GM23338 (cell line): ENCODE results near the gene NARS2. TPM values are rescaled to one million over a fixed set of nuclear protein-coding genes. Genes with fewer than 3 reads are reported as not detected.

Experiments
- ATAC-seq: fragments of 200-7000 bp; cut with Tn5 transposase; 3 replicates; pipeline ENCODE4 v1.9.1; 2020
- DNase-seq: peaks from one replicate; pipeline ENCODE4 v3.0.0-alpha.2; 2015; ENCODE audit warnings: low spot score
- H2AFZ ChIP-seq: fragments of 200-600 bp; sonication (generic); 2 replicates; pipeline ENCODE4 v1.8.0; 2016; ENCODE audit warnings: antibody characterized with exemption, mild to moderate bottlenecking, moderate library complexity
- H3F3A ChIP-seq: fragments of 200-600 bp; sonication (generic); replicated peaks from 2 replicates; pipeline ENCODE4 v1.8.0; 2017; ENCODE audit warnings: antibody characterized with exemption, mixed run types, low read depth
- H3K27ac ChIP-seq: fragments of 200-600 bp; sonication (generic); 2 replicates; pipeline ENCODE4 v1.6.1; 2016; ENCODE audit warnings: low read depth
- H3K27me3 ChIP-seq: fragments of 200-600 bp; sonication (generic); 2 replicates; pipeline ENCODE4 v1.8.0; 2016; ENCODE audit warnings: mild to moderate bottlenecking, mixed run types, moderate library complexity; ENCODE audit not compliant: insufficient read depth
- H3K36me3 ChIP-seq: fragments of 200-600 bp; sonication (generic); 2 replicates; pipeline ENCODE4 v1.8.0; 2016; ENCODE audit warnings: mild to moderate bottlenecking; ENCODE audit not compliant: insufficient read depth
- H3K4me1 ChIP-seq: fragments of 200-600 bp; sonication (generic); 2 replicates; pipeline ENCODE4 v1.8.0; 2016; ENCODE audit warnings: mild to moderate bottlenecking, moderate library complexity; ENCODE audit not compliant: insufficient read depth
- H3K4me2 ChIP-seq: fragments of 200-600 bp; sonication (generic); 2 replicates; pipeline ENCODE4 v1.7.1; 2017; ENCODE audit warnings: mixed run types
- H3K4me3 ChIP-seq: fragments of 200-600 bp; sonication (generic); 2 replicates; pipeline ENCODE4 v1.6.1; 2016; ENCODE audit warnings: mixed run types
- H3K79me2 ChIP-seq: fragments of 200-600 bp; sonication (generic); replicated peaks from 2 replicates; pipeline ENCODE4 v1.8.0; 2017; ENCODE audit warnings: mild to moderate bottlenecking; ENCODE audit not compliant: insufficient read depth
- H3K9me2 ChIP-seq: fragments of 200-600 bp; sonication (generic); 2 replicates; pipeline ENCODE4 v1.8.0; 2017; ENCODE audit not compliant: insufficient read depth
- H4K20me1 ChIP-seq: fragments of 200-600 bp; sonication (generic); replicated peaks from 2 replicates; pipeline ENCODE4 v1.8.0; 2017; ENCODE audit warnings: mild to moderate bottlenecking; ENCODE audit not compliant: insufficient read depth
- H3K27ac Mint-ChIP-seq: 2 replicates; pipeline ENCODE4 v1.8.0; 2020; ENCODE audit warnings: inconsistent platforms, mild to moderate bottlenecking, moderate library complexity, mixed read lengths
- H3K27me3 Mint-ChIP-seq: 3 replicates; pipeline ENCODE4 v1.8.0; 2022; ENCODE audit warnings: low read depth, mild to moderate bottlenecking, moderate library complexity, mixed read lengths, inconsistent platforms; ENCODE audit not compliant: insufficient read depth, poor library complexity
- H3K36me3 Mint-ChIP-seq: 3 replicates; pipeline ENCODE4 v1.8.0; 2021; ENCODE audit warnings: low read depth, mild to moderate bottlenecking, inconsistent platforms, moderate library complexity, mixed read lengths
- H3K4me1 Mint-ChIP-seq: 3 replicates; pipeline ENCODE4 v1.8.0; 2020; ENCODE audit warnings: mild to moderate bottlenecking, inconsistent platforms, mixed read lengths
- H3K4me3 Mint-ChIP-seq: 3 replicates; pipeline ENCODE4 v1.8.0; 2021; ENCODE audit warnings: moderate library complexity, mild to moderate bottlenecking, inconsistent platforms, mixed read lengths
- H3K9me3 Mint-ChIP-seq: 3 replicates; pipeline ENCODE4 v1.8.0; 2020; ENCODE audit warnings: moderate library complexity, mild to moderate bottlenecking, inconsistent platforms, mixed read lengths
- CREB1 ChIP-seq: fragments of 250-450 bp; sonication (Bioruptor Pico); IDR thresholded peaks from 2 replicates; pipeline ENCODE4 v1.5.0; 2020; ENCODE audit warnings: low read depth, mild to moderate bottlenecking, moderate library complexity
- CTCF ChIP-seq, 2 experiments: fragments of 200-600 bp in 1 of 2; sonication (generic) in 1 of 2; conservative IDR thresholded peaks; 2 replicates each; pipeline versions ENCODE4 v1.5.1 to v1.6.1; 2016 to 2017; ENCODE audit warnings: antibody characterized with exemption in 2 of 2, low read depth in 2 of 2, mild to moderate bottlenecking in 2 of 2, moderate library complexity in 1 of 2
- EZH2 ChIP-seq: fragments of 200-600 bp; sonication (generic); IDR thresholded peaks from one replicate; pipeline ENCODE4 v1.8.0; 2017; ENCODE audit warnings: antibody characterized with exemption, mild to moderate bottlenecking, low read depth; ENCODE audit not compliant: unreplicated experiment
- EZH2phosphoT487 ChIP-seq: fragments of 200-600 bp; sonication (generic); IDR thresholded peaks from one replicate; pipeline ENCODE4 v1.8.1; 2018; ENCODE audit warnings: antibody characterized with exemption; ENCODE audit not compliant: unreplicated experiment
- JUNB ChIP-seq: IDR thresholded peaks from one replicate; pipeline ENCODE4 v1.6.1; 2016; ENCODE audit warnings: antibody characterized with exemption; ENCODE audit not compliant: unreplicated experiment
- NANOG ChIP-seq: IDR thresholded peaks from 2 replicates; pipeline ENCODE4 v1.6.1; 2016; ENCODE audit warnings: antibody characterized with exemption, borderline replicate concordance
- POLR2AphosphoS5 ChIP-seq: IDR thresholded peaks from 2 replicates; pipeline ENCODE4 v1.6.1; 2016; ENCODE audit warnings: antibody characterized with exemption, low read depth
- REST ChIP-seq: IDR thresholded peaks from one replicate; pipeline ENCODE4 v1.6.1; 2018; ENCODE audit warnings: antibody characterized with exemption; ENCODE audit not compliant: unreplicated experiment
- STAT1 ChIP-seq: IDR thresholded peaks from one replicate; pipeline ENCODE4 v1.6.1; 2016; ENCODE audit warnings: antibody characterized with exemption; ENCODE audit not compliant: unreplicated experiment
- ZNF114 ChIP-seq: fragments of 250-450 bp; sonication (Bioruptor Pico); IDR thresholded peaks from 2 replicates; pipeline ENCODE4 v1.5.0; 2020; ENCODE audit warnings: mild to moderate bottlenecking, moderate library complexity
- ZNF331 ChIP-seq: fragments of 250-450 bp; sonication (Bioruptor Pico); IDR thresholded peaks from 2 replicates; pipeline ENCODE4 v1.5.0; 2020; ENCODE audit warnings: low read depth, mild to moderate bottlenecking, moderate library complexity
- ZNF462 ChIP-seq: fragments of 250-450 bp; sonication (Bioruptor Pico); IDR thresholded peaks from 2 replicates; pipeline ENCODE4 v1.5.0; 2020; ENCODE audit warnings: mild to moderate bottlenecking, moderate library complexity
- polyA plus RNA-seq: library from polyadenylated mRNA; unstranded; fragments of >200 nt; fragmentation: Nextera tagmentation; extraction: Ambion mirVana; gene quantifications from 2 replicates; pipeline ENCODE4 v1.2.1, GENCODE V29; 2016
- total RNA-seq: library from RNA; depleted of rRNA; stranded (reverse); fragments of >200 nt; shearing (Covaris generic); gene quantifications from 2 replicates; pipeline ENCODE4 v1.2.3, GENCODE V29; 2014
- TF ChIP-seq, protein P1 (sequence below): IDR thresholded peaks from 2 replicates; pipeline ENCODE4 v1.6.1; 2016; ENCODE audit warnings: antibody characterized with exemption

The NARS2 gene
- total and polyA plus RNA-seq, 2 experiments from 2014 or later = 45.7 to 62.0 TPM

GRCh38 chr11:78444726-78445125 is 129.9 kb downstream of the NARS2 start:
- no peaks in the 10 kb centered on the region for H3F3A ChIP-seq
- H3K9me2 ChIP-seq = no peaks in the 10 kb centered on the region
- Mint-ChIP-seq H3K9me3 (no peaks in the 10 kb centered on the region), H3K27me3 (peaks cover 3% of the 10 kb centered on the region), H3K4me3 (no peak overlapping the region), H3K36me3 (peaks cover 23% of the 10 kb centered on the region; the same call in 2 of the 3 replicates), H3K4me1 (no peaks in the 10 kb centered on the region), H3K27ac (no peak overlapping the region)
- no peak for DNase-seq
- H3K4me1 ChIP-seq = no peaks in the 10 kb centered on the region
- H3K79me2 ChIP-seq = no peaks in the 10 kb centered on the region
- TF ChIP-seq, protein P1, sequence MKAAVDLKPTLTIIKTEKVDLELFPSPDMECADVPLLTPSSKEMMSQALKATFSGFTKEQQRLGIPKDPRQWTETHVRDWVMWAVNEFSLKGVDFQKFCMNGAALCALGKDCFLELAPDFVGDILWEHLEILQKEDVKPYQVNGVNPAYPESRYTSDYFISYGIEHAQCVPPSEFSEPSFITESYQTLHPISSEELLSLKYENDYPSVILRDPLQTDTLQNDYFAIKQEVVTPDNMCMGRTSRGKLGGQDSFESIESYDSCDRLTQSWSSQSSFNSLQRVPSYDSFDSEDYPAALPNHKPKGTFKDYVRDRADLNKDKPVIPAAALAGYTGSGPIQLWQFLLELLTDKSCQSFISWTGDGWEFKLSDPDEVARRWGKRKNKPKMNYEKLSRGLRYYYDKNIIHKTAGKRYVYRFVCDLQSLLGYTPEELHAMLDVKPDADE = no peak
- TF ChIP-seq REST = no peak
- TF ChIP-seq POLR2AphosphoS5 = no peak
- TF ChIP-seq STAT1 = no peak
- TF ChIP-seq EZH2 = no peak
- TF ChIP-seq CTCF (conservative IDR thresholded peaks at IDR 0.05; ENCODE audit: low read depth in 2 of 2) = no peak
- TF ChIP-seq CREB1 (CRISPR knock-in tag) = no peak
- TF ChIP-seq ZNF331 (CRISPR knock-in tag) = no peak
- no peak for TF ChIP-seq NANOG
- no peak for TF ChIP-seq ZNF462 (CRISPR knock-in tag)
- no peak for TF ChIP-seq EZH2phosphoT487
- no peak for TF ChIP-seq ZNF114 (CRISPR knock-in tag)
- no peak for TF ChIP-seq JUNB
- H3K27me3 ChIP-seq = no peaks in the 10 kb centered on the region
- H3K27ac ChIP-seq = no peak overlapping the region
- no peak overlapping the region for H2AFZ ChIP-seq
- ATAC-seq = no peak
- H4K20me1 ChIP-seq = 0 out of 2 replicates have a peak, but pooled peaks cover 3% of the 10 kb centered on the region
- H3K36me3 ChIP-seq = peaks cover 7% of the 10 kb centered on the region; the same call in 1 of the 2 replicates
- H3K4me3 ChIP-seq = no peak overlapping the region
- H3K4me2 ChIP-seq = no peak overlapping the region
